HG03354 (cell line): Measurements from ENCODE around the gene PHC2.

Experiments used
- ATAC-seq: cut with Tn5 transposase; IDR thresholded peaks from one replicate; pipeline ENCODE4 v1.9.1; 2021; ENCODE audit warnings: mild to moderate bottlenecking; ENCODE audit not compliant: unreplicated experiment, poor library complexity, severe bottlenecking

The PHC2 gene

GRCh38 chr1:33375316-33375715 lies 55.6 kb downstream of the PHC2 start:
- no peak for ATAC-seq

GRCh38 chr1:33374336-33375105 lies 56.4 kb downstream of the PHC2 start:
- no peak for ATAC-seq

- ATAC-seq, result no peak
Observed at GRCh38 chr1:33373606-33374005, 57.3 kb downstream of the PHC2 start.

GRCh38 chr1:33372677-33373076 lies 58.2 kb downstream of the PHC2 start:
- no peak for ATAC-seq

- ATAC-seq, result no peak
Observed at GRCh38 chr1:33372162-33372561, 58.7 kb downstream of the PHC2 start.

GRCh38 chr1:33371334-33371733 lies 59.6 kb downstream of the PHC2 start:
- ATAC-seq, result no peak

GRCh38 chr1:33370827-33371226 lies 60.1 kb downstream of the PHC2 start:
- no peak for ATAC-seq

GRCh38 chr1:33370301-33370700 lies 60.6 kb downstream of the PHC2 start:
- no peak for ATAC-seq

- ATAC-seq, result no peak
Observed at GRCh38 chr1:33369764-33370163, 61.1 kb downstream of the PHC2 start.

GRCh38 chr1:33369081-33369480 lies 61.8 kb downstream of the PHC2 start:
- no peak for ATAC-seq

GRCh38 chr1:33368431-33368830 lies 62.5 kb downstream of the PHC2 start:
- no peak for ATAC-seq

- ATAC-seq, result peak; percentile 68
Observed at GRCh38 chr1:33367485-33368405, 63.1 kb downstream of the PHC2 start.

- no peak for ATAC-seq
Observed at GRCh38 chr1:33366762-33367484, 64.0 kb downstream of the PHC2 start.

- no peak for ATAC-seq
Observed at GRCh38 chr1:33365560-33365997, 65.3 kb downstream of the PHC2 start.

- ATAC-seq, result no peak
Observed at GRCh38 chr1:33364565-33364918, 66.4 kb downstream of the PHC2 start.

- ATAC-seq, result no peak
Observed at GRCh38 chr1:33363470-33363861, 67.4 kb downstream of the PHC2 start.

GRCh38 chr1:33363021-33363420 lies 67.9 kb downstream of the PHC2 start:
- no peak for ATAC-seq

- no peak for ATAC-seq
Observed at GRCh38 chr1:33361532-33362235, 69.2 kb downstream of the PHC2 start.

- no peak for ATAC-seq
Observed at GRCh38 chr1:33360367-33360766, 70.5 kb downstream of the PHC2 start.

GRCh38 chr1:33359931-33360330 lies 71.0 kb downstream of the PHC2 start:
- no peak for ATAC-seq
